ENCODE measurements around the gene RIPOR3. TPM values are rescaled to one million over a fixed set of nuclear protein-coding genes. Genes with fewer than 3 reads are reported as not detected.

Gene RIPOR3
- total RNA-seq, 1 experiment from 2014 or later, result 0.46 TPM

DNA sequence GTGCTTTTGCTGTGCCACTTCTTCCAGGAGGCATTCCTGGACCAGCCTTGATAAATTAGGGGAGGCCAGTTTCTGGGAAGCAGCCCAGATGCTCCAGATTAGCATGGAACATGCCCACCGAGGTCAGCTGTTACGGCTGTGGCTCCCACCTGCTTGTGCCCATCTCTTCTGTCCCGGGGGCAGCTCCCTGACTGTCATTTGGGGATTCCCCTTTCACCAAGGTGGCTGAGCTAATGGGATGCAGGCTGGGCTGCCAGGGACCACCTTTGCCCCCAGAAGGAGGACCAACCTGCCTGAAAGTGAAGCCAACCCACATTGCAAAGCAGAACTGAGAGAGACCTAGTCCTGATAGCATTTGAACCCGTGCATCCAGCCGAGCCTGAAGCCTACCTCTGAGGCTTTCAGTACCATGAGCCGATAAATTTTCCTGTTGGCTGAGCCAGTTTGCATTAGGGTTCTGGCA, 95.9 kb downstream of the RIPOR3 start:
- Histone ChIP-seq H3T11ph (ENCODE audit: low read length) (no peak overlapping the region), H4K8ac (replicated peaks; ENCODE audit: insufficient read length, low read depth, low read length) (no peak overlapping the region), H3K14ac (ENCODE audit: insufficient read depth, low read length) (no peak overlapping the region), H3K27me3 (ENCODE audit: insufficient read depth, low read length) (no peaks in the 10 kb centered on the region), H4K5ac (ENCODE audit: insufficient read length, low read depth, low read length) (no peak overlapping the region), H3K79me1 (ENCODE audit: insufficient read depth, low read depth, low read length, poor library complexity, severe bottlenecking) (no peaks in the 10 kb centered on the region), H4K20me1 (ENCODE audit: control insufficient read depth, insufficient read depth, insufficient read length) (no peaks in the 10 kb centered on the region), H2BK20ac (ENCODE audit: low read depth, low read length, poor library complexity, severe bottlenecking) (no peak overlapping the region), H2BK15ac (ENCODE audit: low read depth, low read length) (no peak overlapping the region), H3K4me1 (ENCODE audit: insufficient read depth, low read length) (no peaks in the 10 kb centered on the region), H3K79me2 (ENCODE audit: insufficient read depth, low read length) (no peaks in the 10 kb centered on the region), H4K91ac (ENCODE audit: insufficient read length, low read depth, low read length) (no peak overlapping the region), H2BK12ac (ENCODE audit: insufficient read length, low read depth, low read length) (no peak overlapping the region), H2BK5ac (ENCODE audit: insufficient read length, low read length) (no peak overlapping the region), H3K9me3 (ENCODE audit: control insufficient read depth, low read depth, low read length) (no peaks in the 10 kb centered on the region), H3K9ac (ENCODE audit: extremely low read depth, insufficient read length, low read length) (no peak overlapping the region), H2BK120ac (ENCODE audit: low read depth, low read length, poor library complexity, severe bottlenecking) (no peak overlapping the region), H3K27ac (ENCODE audit: insufficient read length, low read depth, low read length) (no peak overlapping the region), H3K23ac (ENCODE audit: insufficient read length, low read depth, low read length) (no peak overlapping the region), H3K4me2 (ENCODE audit: insufficient read depth, insufficient read length, low read length) (no peak overlapping the region), H3K23me2 (ENCODE audit: insufficient read length, low read depth, low read length, poor library complexity, severe bottlenecking) (no peaks in the 10 kb centered on the region), H3K18ac (ENCODE audit: insufficient read length, low read depth, low read length) (no peak overlapping the region), H3K4ac (ENCODE audit: low read depth, low read length) (no peak overlapping the region), H2AK5ac (ENCODE audit: insufficient read length, low read length) (no peak overlapping the region), H2AFZ (ENCODE audit: low read length) (no peak overlapping the region), H3K56ac (ENCODE audit: insufficient read length, low read depth, low read length) (no peak overlapping the region)
- no peak for DNase-seq
- WGBS (ENCODE audit: extremely low coverage, insufficient read length, low lambda C conversion rate), result no CpG with 5 or more reads among the region's 6 CpGs
- TF ChIP-seq, protein P1, sequence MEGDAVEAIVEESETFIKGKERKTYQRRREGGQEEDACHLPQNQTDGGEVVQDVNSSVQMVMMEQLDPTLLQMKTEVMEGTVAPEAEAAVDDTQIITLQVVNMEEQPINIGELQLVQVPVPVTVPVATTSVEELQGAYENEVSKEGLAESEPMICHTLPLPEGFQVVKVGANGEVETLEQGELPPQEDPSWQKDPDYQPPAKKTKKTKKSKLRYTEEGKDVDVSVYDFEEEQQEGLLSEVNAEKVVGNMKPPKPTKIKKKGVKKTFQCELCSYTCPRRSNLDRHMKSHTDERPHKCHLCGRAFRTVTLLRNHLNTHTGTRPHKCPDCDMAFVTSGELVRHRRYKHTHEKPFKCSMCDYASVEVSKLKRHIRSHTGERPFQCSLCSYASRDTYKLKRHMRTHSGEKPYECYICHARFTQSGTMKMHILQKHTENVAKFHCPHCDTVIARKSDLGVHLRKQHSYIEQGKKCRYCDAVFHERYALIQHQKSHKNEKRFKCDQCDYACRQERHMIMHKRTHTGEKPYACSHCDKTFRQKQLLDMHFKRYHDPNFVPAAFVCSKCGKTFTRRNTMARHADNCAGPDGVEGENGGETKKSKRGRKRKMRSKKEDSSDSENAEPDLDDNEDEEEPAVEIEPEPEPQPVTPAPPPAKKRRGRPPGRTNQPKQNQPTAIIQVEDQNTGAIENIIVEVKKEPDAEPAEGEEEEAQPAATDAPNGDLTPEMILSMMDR (conservative IDR thresholded peaks at IDR 0.05), result no peak
- Mint-ChIP-seq H3K36me3 (ENCODE audit: insufficient read depth in 1 of 3, low read depth in 3 of 3) (no peaks in the 10 kb centered on the region), H3K27ac (no peak overlapping the region), H3K27me3 (ENCODE audit: low read depth) (peaks cover 1% of the 10 kb centered on the region; the same call in 1 of the 2 replicates), H3K4me1 (peaks cover 9 to 13% of the 10 kb centered on the region in 2 experiments), H3K4me3 (no peak overlapping the region), H3K9me3 (no peaks in the 10 kb centered on the region)
